K562 (cell line): ENCODE results near the gene TRIM47. TPM values are rescaled to one million over a fixed set of nuclear protein-coding genes. Genes with fewer than 3 reads are reported as not detected.

Experiments
- CBFA2T3 ChIP-seq: fragments of 450-650 bp; IDR thresholded peaks from 2 replicates; pipeline ENCODE4 v1.6.1; 2017
- CBX1 ChIP-seq: sonication (generic); IDR thresholded peaks from 2 replicates; pipeline ENCODE4 v1.6.1; 2016; ENCODE audit warnings: antibody characterized with exemption, low read depth, mild to moderate bottlenecking
- HDAC2 ChIP-seq: fragments of 450-650 bp; IDR thresholded peaks from 2 replicates; pipeline ENCODE4 v1.6.1; 2016; ENCODE audit warnings: mild to moderate bottlenecking
- MLLT1 ChIP-seq, 2 experiments: fragments of 450-650 bp; IDR thresholded peaks; 2 replicates each; pipeline ENCODE4 v1.6.1; 2016
- NBN ChIP-seq: fragments of 450-650 bp; IDR thresholded peaks from 2 replicates; pipeline ENCODE4 v1.6.1; 2016; ENCODE audit warnings: low read depth, mild to moderate bottlenecking
- RAD21 ChIP-seq, 2 experiments: fragments of 250-450 bp in 1 of 2; fragments of 450-650 bp in 1 of 2; sonication (Bioruptor Pico) in 1 of 2; formaldehyde crosslinking in 1 of 2; IDR thresholded peaks in 1 of 2; conservative IDR thresholded peaks in 1 of 2; 2 replicates each; pipeline versions ENCODE4 v1.4.0 to v1.8.0; 2020 to 2022; ENCODE audit warnings: mild to moderate bottlenecking in 2 of 2, moderate library complexity in 1 of 2
- RBFOX2 ChIP-seq: fragments of 200-400 bp; formaldehyde crosslinking; IDR thresholded peaks from 2 replicates; pipeline ENCODE4 v1.6.1; 2017; ENCODE audit warnings: low read depth, mild to moderate bottlenecking, low read length, moderate library complexity
- SETDB1 ChIP-seq: IDR thresholded peaks from one replicate; pipeline ENCODE4 v1.6.1; 2012; ENCODE audit warnings: low read length, control low read depth, inconsistent platforms
- SMC3 ChIP-seq: conservative IDR thresholded peaks from 2 replicates; pipeline ENCODE4 v1.6.1; 2011; ENCODE audit warnings: low read depth, low read length, improper control_type of control experiment; ENCODE audit not compliant: insufficient read depth
- SPI1 ChIP-seq: IDR thresholded peaks from 2 replicates; pipeline ENCODE4 v1.6.1; 2011; ENCODE audit warnings: low read depth, low read length, control low read depth, borderline replicate concordance
- TRIM25 ChIP-seq: fragments of 450-650 bp; IDR thresholded peaks from 2 replicates; pipeline ENCODE4 v1.7.0; 2016; ENCODE audit warnings: borderline replicate concordance
- ZEB2 ChIP-seq: fragments of 450-650 bp; IDR thresholded peaks from 2 replicates; pipeline ENCODE4 v1.6.1; 2016
- ZNF449 ChIP-seq: fragments of 250-450 bp; sonication (Bioruptor Pico); IDR thresholded peaks from 2 replicates; pipeline ENCODE4 v1.8.0; 2022; ENCODE audit warnings: moderate library complexity, mild to moderate bottlenecking, inconsistent platforms
- ZNF766 ChIP-seq: fragments of 200-800 bp; sonication (Bioruptor generic); conservative IDR thresholded peaks from 2 replicates; pipeline ENCODE4 v1.6.1; 2016; ENCODE audit warnings: missing genetic modification characterization, missing compliant biosample characterization
- polyA plus RNA-seq, 8 experiments: library from polyadenylated mRNA; depleted of rRNA in 4 of 8; stranded (reverse) in 5 of 8; unstranded in 3 of 8; fragments of >200 nt; fragmentation: Nextera tagmentation in 2 of 8; fragmentation: Illumina TruSeq in 1 of 8; extraction: Ambion mirVana in 2 of 8; extraction: Trizol in 1 of 8; gene quantifications; 2 replicates each; pipeline versions ENCODE4 v1.2.1 to v1.2.3, GENCODE V29; 2011 to 2014; ENCODE audit warnings: inconsistent platforms in 1 of 8, missing spikeins in 1 of 8
- total RNA-seq, 7 experiments: library from RNA; depleted of rRNA in 6 of 7; stranded (reverse); fragments of >200 nt in 6 of 7; fragmentation: Illumina TruSeq in 2 of 7; extraction: Trizol in 2 of 7; gene quantifications; 2 replicates each; pipeline versions ENCODE4 v1.2.1 to v1.2.3, GENCODE V29; 2011 to 2021; ENCODE audit warnings: low replicate concordance in 1 of 7
- TF ChIP-seq, protein P1 (sequence below): IDR thresholded peaks from 2 replicates; pipeline ENCODE4 v1.6.1; 2014; ENCODE audit warnings: antibody characterized with exemption
- TF ChIP-seq, protein P2 (sequence below): IDR thresholded peaks from 3 replicates; pipeline ENCODE4 v1.6.1; 2011; ENCODE audit warnings: borderline replicate concordance, mild to moderate bottlenecking, moderate library complexity; ENCODE audit not compliant: insufficient read length; ENCODE audit errors: extremely low read depth

The TRIM47 gene
- total and polyA plus RNA-seq, 9 of the 15 experiments (the other 6 are each of a cell fraction or from before 2014, with no cell fraction given) = 0.56 to 6.1 (median 3.2) TPM

- TF ChIP-seq MLLT1 (IDR thresholded peaks at IDR 0.05) (no peak), SETDB1 (no peak), RAD21 (CRISPR knock-in tag; conservative IDR thresholded peaks at IDR 0.05 in 1 of 2, IDR thresholded peaks at IDR 0.05 in 1 of 2) (peak; percentile 28 to 66), ZNF449 (CRISPR knock-in tag) (no peak), NBN (peak; percentile 25; the same call in 1 of the 2 replicates), TRIM25 (no peak), RBFOX2 (0 out of 2 replicates have a peak, but pooled peaks have one; percentile 35), ZEB2 (peak; percentile 60; the same call in 1 of the 2 replicates), CBX1 (no peak), SPI1 (no peak), CBFA2T3 (no peak), SMC3 (peak; percentile 32; the same call in 1 of the 2 replicates), HDAC2 (no peak), ZNF766 (no peak)
- TF ChIP-seq, protein P1, sequence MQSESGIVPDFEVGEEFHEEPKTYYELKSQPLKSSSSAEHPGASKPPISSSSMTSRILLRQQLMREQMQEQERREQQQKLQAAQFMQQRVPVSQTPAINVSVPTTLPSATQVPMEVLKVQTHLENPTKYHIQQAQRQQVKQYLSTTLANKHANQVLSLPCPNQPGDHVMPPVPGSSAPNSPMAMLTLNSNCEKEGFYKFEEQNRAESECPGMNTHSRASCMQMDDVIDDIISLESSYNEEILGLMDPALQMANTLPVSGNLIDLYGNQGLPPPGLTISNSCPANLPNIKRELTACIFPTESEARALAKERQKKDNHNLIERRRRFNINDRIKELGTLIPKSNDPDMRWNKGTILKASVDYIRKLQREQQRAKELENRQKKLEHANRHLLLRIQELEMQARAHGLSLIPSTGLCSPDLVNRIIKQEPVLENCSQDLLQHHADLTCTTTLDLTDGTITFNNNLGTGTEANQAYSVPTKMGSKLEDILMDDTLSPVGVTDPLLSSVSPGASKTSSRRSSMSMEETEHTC = no peak
- TF ChIP-seq, protein P2, sequence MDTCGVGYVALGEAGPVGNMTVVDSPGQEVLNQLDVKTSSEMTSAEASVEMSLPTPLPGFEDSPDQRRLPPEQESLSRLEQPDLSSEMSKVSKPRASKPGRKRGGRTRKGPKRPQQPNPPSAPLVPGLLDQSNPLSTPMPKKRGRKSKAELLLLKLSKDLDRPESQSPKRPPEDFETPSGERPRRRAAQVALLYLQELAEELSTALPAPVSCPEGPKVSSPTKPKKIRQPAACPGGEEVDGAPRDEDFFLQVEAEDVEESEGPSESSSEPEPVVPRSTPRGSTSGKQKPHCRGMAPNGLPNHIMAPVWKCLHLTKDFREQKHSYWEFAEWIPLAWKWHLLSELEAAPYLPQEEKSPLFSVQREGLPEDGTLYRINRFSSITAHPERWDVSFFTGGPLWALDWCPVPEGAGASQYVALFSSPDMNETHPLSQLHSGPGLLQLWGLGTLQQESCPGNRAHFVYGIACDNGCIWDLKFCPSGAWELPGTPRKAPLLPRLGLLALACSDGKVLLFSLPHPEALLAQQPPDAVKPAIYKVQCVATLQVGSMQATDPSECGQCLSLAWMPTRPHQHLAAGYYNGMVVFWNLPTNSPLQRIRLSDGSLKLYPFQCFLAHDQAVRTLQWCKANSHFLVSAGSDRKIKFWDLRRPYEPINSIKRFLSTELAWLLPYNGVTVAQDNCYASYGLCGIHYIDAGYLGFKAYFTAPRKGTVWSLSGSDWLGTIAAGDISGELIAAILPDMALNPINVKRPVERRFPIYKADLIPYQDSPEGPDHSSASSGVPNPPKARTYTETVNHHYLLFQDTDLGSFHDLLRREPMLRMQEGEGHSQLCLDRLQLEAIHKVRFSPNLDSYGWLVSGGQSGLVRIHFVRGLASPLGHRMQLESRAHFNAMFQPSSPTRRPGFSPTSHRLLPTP = no peak
Observed at GRCh38 chr17:75848523-75849278, 29.7 kb downstream of the TRIM47 start (continued).
